ENCODE data around the gene NUP58.
A peak's percentile ranks its signal among the peaks of the same experiment; 100 is the strongest.

The NUP58 gene

DNA sequence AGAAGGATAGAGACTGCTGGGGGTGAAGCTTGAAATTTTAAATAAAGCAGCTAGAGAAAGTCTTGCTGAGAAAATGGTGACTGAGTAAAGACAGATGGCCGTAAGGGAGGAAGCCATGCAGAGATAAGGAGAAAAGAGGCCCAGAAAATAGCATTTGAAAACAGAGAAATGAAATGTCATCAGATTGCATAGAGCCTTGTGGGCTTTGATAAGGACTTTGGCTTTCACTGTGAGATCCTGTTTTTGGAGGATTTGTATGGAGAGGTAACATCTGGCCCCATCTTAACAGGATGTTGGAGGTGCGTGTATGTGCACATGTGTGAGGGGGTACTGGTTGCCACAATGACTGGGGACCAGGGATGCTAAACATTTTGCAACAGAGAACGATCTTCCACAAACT lies 50.8 kb downstream of the NUP58 start:
- H3K79me1 ChIP-seq (replicated peaks; ENCODE audit: low read length, poor library complexity, severe bottlenecking), result no peaks in the 10 kb centered on the region
- no peak overlapping the region for H3K4me2 ChIP-seq (ENCODE audit: low read length, poor library complexity, severe bottlenecking)
- no peak overlapping the region for H3K18ac ChIP-seq (ENCODE audit: low read depth in 1 of 2, low read length in 2 of 2)
- no peak overlapping the region for H2BK15ac ChIP-seq (ENCODE audit: low read depth, poor library complexity, severe bottlenecking)
- no peaks in the 10 kb centered on the region for H3K9me3 ChIP-seq (ENCODE audit: control insufficient read depth, low read length)
- no peak overlapping the region for H3K23ac ChIP-seq (ENCODE audit: low read length in 2 of 2)
- no peak overlapping the region for H3K4me3 ChIP-seq (ENCODE audit: insufficient read depth in 1 of 2, low read depth in 1 of 2, low read length in 2 of 2)
- no peak overlapping the region for H3K9ac ChIP-seq (ENCODE audit: low read length)
- WGBS, result 69% methylated on average over 3 of the region's 3 CpGs
- peak; percentile 19 for DNase-seq
- no peak overlapping the region for H3K4ac ChIP-seq (ENCODE audit: low read depth in 1 of 2, low read length in 2 of 2)
- no peak overlapping the region for H4K8ac ChIP-seq (ENCODE audit: low read length)
- no peak overlapping the region for H4K91ac ChIP-seq (ENCODE audit: low read length)
- no peak overlapping the region for H2BK12ac ChIP-seq (ENCODE audit: low read length in 2 of 2)
- H2AFZ ChIP-seq (ENCODE audit: low read depth, low read length), result no peak overlapping the region
- no peaks in the 10 kb centered on the region for H3K36me3 ChIP-seq (ENCODE audit: control insufficient read depth in 1 of 2, insufficient read depth in 2 of 2, low read depth in 1 of 2, low read length in 2 of 2)
- no peak overlapping the region for H2AK5ac ChIP-seq (ENCODE audit: low read length, severe bottlenecking)
- no peaks in the 10 kb centered on the region for H3K4me1 ChIP-seq (ENCODE audit: control insufficient read depth, insufficient read depth, low read depth, low read length)
- H3K27me3 ChIP-seq (ENCODE audit: control insufficient read depth in 1 of 2, insufficient read depth in 1 of 2, low read length in 2 of 2), result peaks cover 8 to 14% of the 10 kb centered on the region in 2 experiments
- H2BK5ac ChIP-seq (ENCODE audit: low read depth, low read length, poor library complexity, severe bottlenecking), result no peak overlapping the region
- no peak overlapping the region for H2BK120ac ChIP-seq (ENCODE audit: low read depth, low read length)
- no peak overlapping the region for H3K14ac ChIP-seq (ENCODE audit: low read length in 2 of 2)
- H3K27ac ChIP-seq (ENCODE audit: low read length, poor library complexity, severe bottlenecking), result no peak overlapping the region

DNA sequence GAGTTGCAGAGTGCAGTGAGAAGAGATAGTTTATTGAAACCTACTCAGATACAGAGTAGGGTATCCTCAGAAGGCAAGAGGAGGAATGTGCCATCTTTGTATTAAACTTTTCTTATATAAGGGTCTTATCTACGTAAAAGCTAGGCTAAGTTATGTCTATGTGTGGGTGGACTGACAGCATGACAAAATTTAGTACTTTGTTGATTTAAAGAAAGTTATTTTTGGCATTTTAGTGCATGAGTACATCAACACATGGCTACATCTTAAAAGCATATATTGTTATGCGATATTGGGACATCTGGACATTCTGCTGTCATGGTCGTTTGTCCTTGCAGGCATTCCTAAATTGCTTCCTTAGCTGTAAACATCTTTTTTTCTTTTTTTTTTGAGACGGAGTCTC lies 51.4 kb downstream of the NUP58 start:
- Histone ChIP-seq H3K27me3 (ENCODE audit: control insufficient read depth in 1 of 2, insufficient read depth in 1 of 2, low read length in 2 of 2) (peaks cover 8 to 14% of the 10 kb centered on the region in 2 experiments), H2AFZ (ENCODE audit: low read depth, low read length) (no peak overlapping the region), H3K9ac (ENCODE audit: low read length) (no peak overlapping the region), H3K18ac (ENCODE audit: low read depth in 1 of 2, low read length in 2 of 2) (no peak overlapping the region), H3K4me2 (ENCODE audit: low read length, poor library complexity, severe bottlenecking) (no peak overlapping the region), H4K8ac (ENCODE audit: low read length) (no peak overlapping the region), H2AK5ac (ENCODE audit: low read length, severe bottlenecking) (no peak overlapping the region), H3K23ac (ENCODE audit: low read length in 2 of 2) (no peak overlapping the region), H3K27ac (ENCODE audit: low read length, poor library complexity, severe bottlenecking) (no peak overlapping the region), H3K36me3 (ENCODE audit: control insufficient read depth in 1 of 2, insufficient read depth in 2 of 2, low read depth in 1 of 2, low read length in 2 of 2) (no peaks in the 10 kb centered on the region), H2BK120ac (ENCODE audit: low read depth, low read length) (no peak overlapping the region), H2BK5ac (ENCODE audit: low read depth, low read length, poor library complexity, severe bottlenecking) (no peak overlapping the region), H3K4ac (ENCODE audit: low read depth in 1 of 2, low read length in 2 of 2) (no peak overlapping the region), H3K14ac (ENCODE audit: low read length in 2 of 2) (no peak overlapping the region), H2BK12ac (ENCODE audit: low read length in 2 of 2) (no peak overlapping the region), H4K91ac (ENCODE audit: low read length) (no peak overlapping the region), H3K9me3 (ENCODE audit: control insufficient read depth, low read length) (no peaks in the 10 kb centered on the region), H3K79me1 (replicated peaks; ENCODE audit: low read length, poor library complexity, severe bottlenecking) (no peaks in the 10 kb centered on the region), H3K4me3 (ENCODE audit: insufficient read depth in 1 of 2, low read depth in 1 of 2, low read length in 2 of 2) (no peak overlapping the region), H2BK15ac (ENCODE audit: low read depth, poor library complexity, severe bottlenecking) (no peak overlapping the region), H3K4me1 (ENCODE audit: control insufficient read depth, insufficient read depth, low read depth, low read length) (no peaks in the 10 kb centered on the region)
- WGBS, result 50% methylated on average over 4 of the region's 4 CpGs
- no peak for DNase-seq

DNA sequence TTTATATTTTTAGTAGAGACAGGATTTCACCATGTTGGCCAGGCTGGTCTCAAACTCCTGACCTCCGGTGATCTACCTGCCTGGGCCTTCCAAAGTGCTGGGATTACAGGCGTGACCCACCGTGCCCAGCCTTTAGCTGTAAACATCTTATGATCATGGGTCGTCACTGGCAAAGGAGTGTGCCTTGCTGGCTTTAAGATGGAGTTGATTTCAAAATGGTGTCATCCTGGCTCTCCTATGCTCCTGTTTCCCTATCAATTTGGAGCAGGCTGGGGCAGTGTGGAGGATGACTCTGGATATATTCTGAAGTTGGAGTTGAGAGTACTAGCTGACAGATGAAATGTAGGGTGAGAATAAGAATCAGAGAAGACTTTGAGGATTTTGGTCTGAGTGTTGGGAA lies 51.9 kb downstream of the NUP58 start:
- H2BK12ac ChIP-seq (ENCODE audit: low read length in 2 of 2), result no peak overlapping the region
- H3K4me3 ChIP-seq (ENCODE audit: insufficient read depth in 1 of 2, low read depth in 1 of 2, low read length in 2 of 2), result no peak overlapping the region
- WGBS, result 97% methylated on average over 4 of the region's 4 CpGs
- H4K8ac ChIP-seq (ENCODE audit: low read length), result no peak overlapping the region
- H3K79me1 ChIP-seq (replicated peaks; ENCODE audit: low read length, poor library complexity, severe bottlenecking), result no peaks in the 10 kb centered on the region
- H2BK120ac ChIP-seq (ENCODE audit: low read depth, low read length), result no peak overlapping the region
- H3K18ac ChIP-seq (ENCODE audit: low read depth in 1 of 2, low read length in 2 of 2), result no peak overlapping the region
- DNase-seq, result no peak
- no peaks in the 10 kb centered on the region for H3K4me1 ChIP-seq (ENCODE audit: control insufficient read depth, insufficient read depth, low read depth, low read length)
- H2BK15ac ChIP-seq (ENCODE audit: low read depth, poor library complexity, severe bottlenecking), result no peak overlapping the region
- no peak overlapping the region for H3K9ac ChIP-seq (ENCODE audit: low read length)
- no peak overlapping the region for H3K27ac ChIP-seq (ENCODE audit: low read length, poor library complexity, severe bottlenecking)
- no peak overlapping the region for H3K4me2 ChIP-seq (ENCODE audit: low read length, poor library complexity, severe bottlenecking)
- no peak overlapping the region for H2AK5ac ChIP-seq (ENCODE audit: low read length, severe bottlenecking)
- H3K27me3 ChIP-seq (ENCODE audit: control insufficient read depth in 1 of 2, insufficient read depth in 1 of 2, low read length in 2 of 2), result peaks cover 8 to 14% of the 10 kb centered on the region in 2 experiments
- no peak overlapping the region for H3K14ac ChIP-seq (ENCODE audit: low read length in 2 of 2)
- no peak overlapping the region for H2AFZ ChIP-seq (ENCODE audit: low read depth, low read length)
- H3K23ac ChIP-seq (ENCODE audit: low read length in 2 of 2), result no peak overlapping the region
- H3K9me3 ChIP-seq (ENCODE audit: control insufficient read depth, low read length), result no peaks in the 10 kb centered on the region
- H4K91ac ChIP-seq (ENCODE audit: low read length), result no peak overlapping the region
- H3K4ac ChIP-seq (ENCODE audit: low read depth in 1 of 2, low read length in 2 of 2), result no peak overlapping the region
- H3K36me3 ChIP-seq (ENCODE audit: control insufficient read depth in 1 of 2, insufficient read depth in 2 of 2, low read depth in 1 of 2, low read length in 2 of 2), result no peaks in the 10 kb centered on the region
- H2BK5ac ChIP-seq (ENCODE audit: low read depth, low read length, poor library complexity, severe bottlenecking), result no peak overlapping the region

DNA sequence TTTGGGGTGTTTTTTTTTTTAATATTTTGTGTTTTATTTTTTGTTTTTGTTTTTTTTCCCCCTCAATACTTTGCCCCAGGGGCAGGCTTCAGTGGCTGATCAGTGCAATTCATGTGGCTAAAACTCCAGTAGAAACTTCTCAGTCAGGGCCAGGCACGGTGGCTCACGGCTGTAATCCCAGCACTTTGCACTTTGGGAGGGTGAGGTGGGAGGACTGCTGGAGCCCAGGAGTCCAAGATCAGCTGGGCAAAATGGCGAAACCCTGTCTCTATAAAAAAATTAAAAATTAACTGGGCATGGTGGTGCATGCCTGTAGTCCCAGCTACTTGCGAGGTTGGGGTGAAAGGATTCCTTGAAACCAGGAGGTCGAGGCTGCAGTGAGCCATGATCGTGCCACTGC lies 53.0 kb downstream of the NUP58 start:
- no peak for DNase-seq
- H3K9ac ChIP-seq (ENCODE audit: low read length), result no peak overlapping the region
- 93% methylated on average over 4 of the region's 6 CpGs for WGBS

More for the DNA sequence above, 53.0 kb downstream of the NUP58 start:
- H3K14ac ChIP-seq (ENCODE audit: low read length in 2 of 2), result no peak overlapping the region
- H2BK12ac ChIP-seq (ENCODE audit: low read length in 2 of 2), result no peak overlapping the region
- H2BK15ac ChIP-seq (ENCODE audit: low read depth, poor library complexity, severe bottlenecking), result no peak overlapping the region
- H3K4ac ChIP-seq (ENCODE audit: low read depth in 1 of 2, low read length in 2 of 2), result no peak overlapping the region
- no peaks in the 10 kb centered on the region for H3K36me3 ChIP-seq (ENCODE audit: control insufficient read depth in 1 of 2, insufficient read depth in 2 of 2, low read depth in 1 of 2, low read length in 2 of 2)
- H2AFZ ChIP-seq (ENCODE audit: low read depth, low read length), result no peak overlapping the region
- H3K9me3 ChIP-seq (ENCODE audit: control insufficient read depth, low read length), result no peaks in the 10 kb centered on the region
- no peak overlapping the region for H3K27ac ChIP-seq (ENCODE audit: low read length, poor library complexity, severe bottlenecking)
- H3K4me1 ChIP-seq (ENCODE audit: control insufficient read depth, insufficient read depth, low read depth, low read length), result no peaks in the 10 kb centered on the region
- H2BK5ac ChIP-seq (ENCODE audit: low read depth, low read length, poor library complexity, severe bottlenecking), result no peak overlapping the region
- H3K4me3 ChIP-seq (ENCODE audit: insufficient read depth in 1 of 2, low read depth in 1 of 2, low read length in 2 of 2), result no peak overlapping the region
- H4K91ac ChIP-seq (ENCODE audit: low read length), result no peak overlapping the region
- no peak overlapping the region for H2BK120ac ChIP-seq (ENCODE audit: low read depth, low read length)
- no peak overlapping the region for H2AK5ac ChIP-seq (ENCODE audit: low read length, severe bottlenecking)
- H4K8ac ChIP-seq (ENCODE audit: low read length), result no peak overlapping the region
- no peak overlapping the region for H3K23ac ChIP-seq (ENCODE audit: low read length in 2 of 2)
- H3K4me2 ChIP-seq (ENCODE audit: low read length, poor library complexity, severe bottlenecking), result no peak overlapping the region
- no peaks in the 10 kb centered on the region for H3K79me1 ChIP-seq (replicated peaks; ENCODE audit: low read length, poor library complexity, severe bottlenecking)
- H3K18ac ChIP-seq (ENCODE audit: low read depth in 1 of 2, low read length in 2 of 2), result no peak overlapping the region
- peaks cover 8 to 14% of the 10 kb centered on the region in 2 experiments for H3K27me3 ChIP-seq (ENCODE audit: control insufficient read depth in 1 of 2, insufficient read depth in 1 of 2, low read length in 2 of 2)
